ENCODE data around the gene NPTN.
"Not testable (repeated sequence)": the region's sequence is repeated elsewhere in the genome, so short reads cannot be mapped to it uniquely, and the experiment has no call there.

Gene NPTN

GRCh38 chr15:73570355-73571032 lies 62.7 kb downstream of the NPTN start:
- DNase-seq = no peak

GRCh38 chr15:73569361-73569760 lies 63.8 kb downstream of the NPTN start:
- no peak for DNase-seq

GRCh38 chr15:73568564-73569280 lies 64.5 kb downstream of the NPTN start:
- no peak for DNase-seq

DNA sequence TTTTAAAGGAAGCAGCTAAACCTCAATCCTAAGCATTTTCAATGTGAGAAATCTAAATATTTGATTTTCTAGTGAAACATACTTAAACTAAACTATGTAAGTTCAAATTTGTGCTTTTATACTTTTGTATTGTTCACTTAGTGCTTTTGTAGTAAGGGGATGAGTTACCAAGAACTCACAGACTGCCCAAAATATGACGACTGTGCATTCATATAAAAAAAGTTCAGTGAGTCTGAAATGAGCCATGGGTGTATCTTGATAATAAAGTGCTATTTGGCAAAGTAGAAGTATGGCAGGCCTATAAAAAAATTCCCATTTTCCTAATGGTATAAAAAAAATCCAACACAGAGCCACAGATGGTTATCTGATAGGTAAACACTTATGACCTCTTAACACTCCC lies 66.2 kb downstream of the NPTN start:
- DNase-seq = no peak

- DNase-seq = no peak
Measured at GRCh38 chr15:73564255-73564654, 68.9 kb downstream of the NPTN start.

- DNase-seq = peak in 1 of 2 experiments; percentile 11
Measured at GRCh38 chr15:73560501-73561117, 72.6 kb downstream of the NPTN start.

- no peak for DNase-seq
Measured at GRCh38 chr15:73558529-73558928, 74.7 kb downstream of the NPTN start.

DNA sequence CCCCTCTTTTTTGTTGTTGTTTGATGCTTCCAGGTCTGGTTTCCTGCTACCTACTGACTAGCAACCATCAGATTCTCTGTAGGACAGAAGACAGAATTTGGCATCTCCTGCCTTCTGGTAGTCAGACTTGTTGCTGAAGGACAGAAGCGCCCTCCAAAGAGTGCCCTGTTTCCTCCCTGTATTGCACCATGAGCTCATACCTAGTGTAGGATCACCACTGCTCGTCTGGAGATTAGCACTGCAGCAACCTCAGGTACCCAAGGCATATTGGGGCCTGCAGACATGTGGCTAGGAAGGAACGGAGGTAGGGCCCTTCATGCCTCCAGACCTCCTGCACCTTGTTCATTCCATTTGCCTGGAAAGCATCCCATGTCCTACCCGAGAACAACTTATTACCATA lies 78.1 kb downstream of the NPTN start:
- no peak for DNase-seq

GRCh38 chr15:73550190-73550589 lies 83.0 kb downstream of the NPTN start:
- no peak for DNase-seq

DNA sequence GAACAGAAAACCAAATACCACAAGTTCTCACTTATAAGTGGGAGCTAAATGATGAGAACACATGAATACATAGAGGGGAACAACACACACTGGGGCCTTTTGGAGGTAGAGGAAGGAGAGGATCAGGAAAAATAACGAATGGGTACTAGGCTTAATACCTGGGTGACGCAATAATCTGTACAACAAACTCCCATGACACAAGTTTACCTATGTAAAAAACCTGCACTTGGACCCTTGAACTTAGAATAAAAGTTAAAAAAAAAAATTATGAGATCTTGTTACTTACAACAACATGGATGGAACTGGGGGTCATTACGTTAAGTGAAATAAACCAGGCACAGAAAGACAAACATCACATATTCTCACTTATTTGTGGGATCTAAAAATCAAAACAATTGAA lies 84.3 kb downstream of the NPTN start:
- not testable (repeated sequence) for DNase-seq

DNA sequence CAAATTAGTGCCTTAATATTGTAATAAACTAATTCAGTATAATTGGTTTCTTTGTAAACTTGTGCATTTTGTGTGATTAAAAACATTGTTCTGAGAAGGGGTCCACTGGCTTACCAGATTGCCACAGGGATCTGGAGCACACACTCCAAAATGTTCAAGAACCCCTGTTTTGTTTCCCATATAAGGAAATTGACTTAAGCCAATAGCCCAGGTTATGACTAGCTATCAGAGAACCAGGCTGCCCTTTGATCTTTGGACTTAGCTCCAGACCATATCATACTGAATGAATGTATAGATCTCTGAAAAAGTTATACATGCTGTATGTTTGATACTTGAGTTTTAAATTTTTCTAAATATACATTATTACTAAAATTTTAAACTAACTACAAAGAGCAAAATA lies 91.7 kb downstream of the NPTN start:
- DNase-seq = no peak

- no peak for DNase-seq
Measured at GRCh38 chr15:73540161-73540560, 93.0 kb downstream of the NPTN start.

- no peak for DNase-seq
Measured at GRCh38 chr15:73539212-73540128, 93.7 kb downstream of the NPTN start.

DNA sequence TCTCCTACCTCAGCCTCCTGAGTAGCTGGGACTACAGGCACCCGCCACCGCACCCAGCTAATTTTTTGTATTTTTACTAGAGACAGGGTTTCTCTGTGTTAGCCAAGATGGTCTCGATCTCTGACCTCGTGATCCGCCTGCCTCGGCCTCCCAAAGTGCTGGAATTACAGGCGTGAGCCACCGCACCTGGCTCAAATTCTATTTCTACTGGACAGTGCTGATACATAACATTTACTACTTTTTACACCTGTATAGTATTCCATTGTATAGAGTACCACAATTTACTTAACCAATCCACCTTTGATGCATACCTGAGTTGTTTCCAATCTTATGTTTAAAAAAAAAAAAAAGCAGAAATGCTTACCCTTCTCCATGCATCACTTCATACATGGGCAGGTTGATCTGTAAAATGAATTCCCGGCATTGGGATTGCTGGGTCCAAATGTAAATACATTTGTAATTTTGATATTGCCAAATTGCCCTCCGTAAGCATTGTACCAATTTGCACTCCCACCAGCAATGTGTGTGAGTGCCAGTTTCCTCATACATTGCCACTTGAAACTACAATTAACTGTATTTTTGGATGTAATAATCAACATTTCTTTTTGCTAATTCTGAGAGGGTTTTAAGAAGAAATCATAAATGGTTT lies 94.5 kb downstream of the NPTN start:
- DNase-seq = no peak

DNA sequence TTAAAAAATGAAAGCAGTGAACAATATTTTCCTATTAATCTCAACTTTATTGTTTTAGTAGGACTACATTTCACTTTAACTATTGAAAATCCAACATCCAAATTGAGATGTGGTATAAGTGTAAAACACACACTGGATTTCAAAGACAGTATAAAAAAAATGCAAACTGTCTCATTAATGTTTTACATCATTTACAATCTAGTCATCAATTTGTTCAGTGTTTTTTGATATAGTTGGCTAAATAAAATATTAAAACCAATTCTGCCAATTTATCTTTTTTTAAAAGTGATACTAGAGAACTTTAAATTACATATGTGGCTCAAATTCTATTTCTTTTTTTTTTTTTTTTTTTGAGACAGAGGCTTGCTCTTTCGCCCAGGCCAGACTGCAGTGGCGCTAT lies 95.1 kb downstream of the NPTN start:
- no peak for DNase-seq

- no peak for DNase-seq
Measured at GRCh38 chr15:73530649-73531048, 102.5 kb downstream of the NPTN start.

DNA sequence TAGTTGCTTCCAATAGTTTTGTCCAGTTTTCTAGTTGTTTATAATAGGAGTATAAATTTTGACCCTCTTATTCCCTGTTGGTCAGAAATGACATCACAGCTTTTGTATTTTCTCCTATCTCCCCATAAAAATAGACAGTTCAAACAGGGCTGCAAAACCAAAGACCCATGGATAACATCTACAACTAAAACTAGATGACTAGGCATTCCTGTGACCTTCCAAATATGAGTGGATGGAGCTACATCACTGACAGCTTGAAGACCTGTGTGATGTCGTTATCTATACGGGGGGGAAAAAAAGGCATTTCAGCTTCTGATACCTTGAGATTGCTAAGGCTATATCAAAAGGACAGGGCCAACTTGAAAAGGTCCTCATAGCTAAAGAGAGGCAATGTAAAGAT lies 105.6 kb downstream of the NPTN start:
- DNase-seq = no peak

DNA sequence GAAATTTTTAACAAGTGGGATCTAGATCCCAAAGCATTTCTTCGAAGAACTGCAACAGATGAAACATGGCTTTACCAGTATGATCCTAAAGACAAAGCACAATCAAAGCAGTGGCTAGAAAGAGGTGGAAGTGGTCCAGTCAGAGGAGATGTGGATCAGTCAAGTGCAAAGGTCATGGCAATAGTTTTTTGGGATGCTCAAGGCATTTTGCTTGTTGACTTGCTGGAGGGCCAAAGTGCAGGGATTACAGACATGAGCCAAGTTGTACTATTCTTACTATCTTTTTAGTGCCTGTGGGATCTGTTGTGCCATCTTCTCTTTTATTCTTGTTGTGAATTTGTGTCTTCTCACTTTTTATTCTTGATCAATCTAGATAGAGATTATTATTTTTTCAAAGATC lies 108.3 kb downstream of the NPTN start:
- DNase-seq = no peak

DNA sequence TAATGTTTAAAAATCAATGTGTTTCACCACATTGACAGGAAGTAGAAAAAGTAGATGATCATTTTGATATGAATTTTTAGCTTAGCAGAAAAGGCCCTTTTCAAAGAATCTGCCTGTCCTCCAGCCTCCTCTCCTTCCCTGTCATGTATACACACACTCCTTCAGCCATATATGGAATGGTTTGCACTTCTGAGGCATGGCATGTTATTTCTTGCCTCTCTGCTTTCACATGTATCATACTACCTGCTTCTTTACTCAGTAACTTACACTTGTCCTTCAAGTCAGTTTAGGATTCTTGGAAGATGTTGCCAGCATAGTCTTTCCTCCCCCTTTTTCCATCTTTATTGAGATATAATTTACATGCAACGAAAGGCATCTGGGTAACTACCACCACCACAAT lies 111.2 kb downstream of the NPTN start:
- DNase-seq = no peak

DNA sequence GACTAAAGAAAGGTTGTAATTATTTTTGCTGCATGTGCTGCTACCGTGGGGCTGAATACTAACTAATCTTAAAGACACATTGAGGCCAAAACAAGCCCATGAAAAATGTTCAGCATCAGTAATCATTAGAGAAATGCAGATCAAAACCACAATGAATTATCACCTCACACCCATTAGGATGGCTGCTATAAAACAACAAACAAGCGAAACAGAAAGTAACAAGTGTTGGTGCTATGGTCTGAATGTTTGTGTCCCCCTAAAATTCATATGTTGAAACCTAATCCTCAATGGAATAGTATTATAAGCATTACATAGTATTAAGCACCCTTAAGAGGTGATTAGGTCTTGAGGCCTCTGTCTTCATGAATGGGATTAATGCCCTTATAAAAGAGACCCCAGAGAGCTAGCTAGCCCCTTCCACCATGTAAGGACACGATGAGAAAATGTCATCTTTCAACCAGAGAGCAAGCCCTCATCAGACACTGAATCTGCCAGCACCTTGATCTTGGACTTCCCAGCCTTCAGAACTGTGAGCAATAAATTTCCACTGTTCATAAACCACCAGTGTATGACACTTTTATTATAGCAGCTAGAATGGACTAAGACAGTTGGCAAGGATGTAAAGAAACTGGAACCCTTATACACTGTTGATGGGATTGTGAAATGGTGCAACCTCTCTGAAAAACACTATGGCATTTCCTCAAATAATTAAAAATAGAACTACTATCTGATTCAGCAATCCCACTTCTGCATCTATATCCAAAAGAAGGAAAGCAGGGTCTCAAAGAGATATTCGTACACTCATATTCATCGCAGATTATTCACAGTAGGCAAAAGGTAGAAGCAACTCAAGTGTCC lies 114.1 kb downstream of the NPTN start:
- no peak for DNase-seq

GRCh38 chr15:73518180-73518862 lies 114.9 kb downstream of the NPTN start:
- no peak for DNase-seq
